Neural progenitor cell (in vitro differentiated cells): ENCODE measurements around the gene MAP2.

Experiments
- EZH2 ChIP-seq: fragments of 200-600 bp; sonication (generic); IDR thresholded peaks from 2 replicates; pipeline ENCODE4 v1.6.1; 2017; ENCODE audit warnings: antibody characterized with exemption, mild to moderate bottlenecking, moderate library complexity
- EZH2phosphoT487 ChIP-seq: fragments of 200-600 bp; sonication (generic); IDR thresholded peaks from 2 replicates; pipeline ENCODE4 v1.6.1; 2017; ENCODE audit warnings: antibody characterized with exemption
- TF ChIP-seq, protein P1 (sequence below): fragments of 200-600 bp; sonication (generic); IDR thresholded peaks from 2 replicates; pipeline ENCODE4 v1.5.1; 2017; ENCODE audit warnings: antibody characterized with exemption, mild to moderate bottlenecking

GRCh38 chr2:209383212-209383611, 40.6 kb upstream of the MAP2 start:
- TF ChIP-seq, protein P1, sequence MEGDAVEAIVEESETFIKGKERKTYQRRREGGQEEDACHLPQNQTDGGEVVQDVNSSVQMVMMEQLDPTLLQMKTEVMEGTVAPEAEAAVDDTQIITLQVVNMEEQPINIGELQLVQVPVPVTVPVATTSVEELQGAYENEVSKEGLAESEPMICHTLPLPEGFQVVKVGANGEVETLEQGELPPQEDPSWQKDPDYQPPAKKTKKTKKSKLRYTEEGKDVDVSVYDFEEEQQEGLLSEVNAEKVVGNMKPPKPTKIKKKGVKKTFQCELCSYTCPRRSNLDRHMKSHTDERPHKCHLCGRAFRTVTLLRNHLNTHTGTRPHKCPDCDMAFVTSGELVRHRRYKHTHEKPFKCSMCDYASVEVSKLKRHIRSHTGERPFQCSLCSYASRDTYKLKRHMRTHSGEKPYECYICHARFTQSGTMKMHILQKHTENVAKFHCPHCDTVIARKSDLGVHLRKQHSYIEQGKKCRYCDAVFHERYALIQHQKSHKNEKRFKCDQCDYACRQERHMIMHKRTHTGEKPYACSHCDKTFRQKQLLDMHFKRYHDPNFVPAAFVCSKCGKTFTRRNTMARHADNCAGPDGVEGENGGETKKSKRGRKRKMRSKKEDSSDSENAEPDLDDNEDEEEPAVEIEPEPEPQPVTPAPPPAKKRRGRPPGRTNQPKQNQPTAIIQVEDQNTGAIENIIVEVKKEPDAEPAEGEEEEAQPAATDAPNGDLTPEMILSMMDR = no peak
- no peak for TF ChIP-seq EZH2
- no peak for TF ChIP-seq EZH2phosphoT487
